ENCODE measurements around the gene BPI.
"Not testable (repeated sequence)": the region's sequence is repeated elsewhere in the genome, so short reads cannot be mapped to it uniquely, and the experiment has no call there.

- TF ChIP-seq CTCF, POLR2A (IDR thresholded peaks at IDR 0.05): not testable (repeated sequence)
Measured at GRCh38 chr20:38339521-38339896, 35.6 kb downstream of the BPI start.
